Activated CD4-positive, alpha-beta memory T cell treated with anti-CD3 and anti-CD28 coated beads, Interleukin-2, amount 10 ng/mL, durations not matched to agents 7 days and 5 days (primary cell): ENCODE measurements around the gene SIRPA. TPM values are rescaled to one million over a fixed set of nuclear protein-coding genes. Genes with fewer than 3 reads are reported as not detected.

Experiments
- CTCF ChIA-PET: fragments of 350-600 bp; sonication (Branson Sonifier 250); formaldehyde crosslinking; loops from one replicate; lab custom pipeline; 2021; ENCODE audit warnings: antibody characterized with exemption, inconsistent platforms; lab: Charles Lee
- POLR2A ChIA-PET: fragments of 350-600 bp; sonication (Branson Sonifier 250); formaldehyde crosslinking; loops from one replicate; lab custom pipeline; 2021; ENCODE audit warnings: antibody characterized with exemption; lab: Charles Lee
- DNase-seq: peaks from one replicate; pipeline ENCODE4 v3.0.0-alpha.2; 2020
- H3K27ac Mint-ChIP-seq: one replicate; pipeline ENCODE4 v1.8.0; 2021; ENCODE audit warnings: mild to moderate bottlenecking, mixed read lengths
- H3K27me3 Mint-ChIP-seq: one replicate; pipeline ENCODE4 v1.8.0; 2021; ENCODE audit warnings: mixed read lengths
- H3K36me3 Mint-ChIP-seq: one replicate; pipeline ENCODE4 v1.8.0; 2021; ENCODE audit warnings: low read depth, mixed read lengths
- H3K4me1 Mint-ChIP-seq: one replicate; pipeline ENCODE4 v1.8.0; 2021; ENCODE audit warnings: mixed read lengths
- H3K4me3 Mint-ChIP-seq: one replicate; pipeline ENCODE4 v1.8.0; 2021; ENCODE audit warnings: mild to moderate bottlenecking, mixed read lengths
- H3K9me3 Mint-ChIP-seq: one replicate; pipeline ENCODE4 v1.8.0; 2021; ENCODE audit warnings: mixed read lengths
- total RNA-seq, 2 experiments: library from RNA; stranded (reverse); gene quantifications; one replicate each; pipeline ENCODE4 v1.2.3, GENCODE V29; 2021

SIRPA gene
- total RNA-seq, 2 experiments from 2014 or later: not detected

- ChIA-PET CTCF (no interaction called here), POLR2A (no interaction called here)
- no peaks in the 10 kb centered on the region for H3K9me3 Mint-ChIP-seq
Observed at GRCh38 chr20:1860446-1860845, 34.8 kb upstream of the SIRPA start.

GRCh38 chr20:1861347-1861976 lies 33.7 kb upstream of the SIRPA start:
- Mint-ChIP-seq H3K36me3 (no peaks in the 10 kb centered on the region), H3K27ac (no peak overlapping the region), H3K9me3 (no peaks in the 10 kb centered on the region), H3K4me3 (no peak overlapping the region), H3K4me1 (no peaks in the 10 kb centered on the region), H3K27me3 (peaks cover 24% of the 10 kb centered on the region)
- no peak for DNase-seq
- POLR2A ChIA-PET: no interaction called here
- CTCF ChIA-PET: no interaction called here

More at GRCh38 chr20:1860446-1860845, 34.8 kb upstream of the SIRPA start:
- Mint-ChIP-seq H3K36me3 (no peaks in the 10 kb centered on the region), H3K4me1 (no peaks in the 10 kb centered on the region), H3K27ac (no peak overlapping the region), H3K27me3 (peaks cover 16% of the 10 kb centered on the region), H3K4me3 (no peak overlapping the region)
- no peak for DNase-seq

GRCh38 chr20:1861996-1862662 lies 33.1 kb upstream of the SIRPA start:
- Mint-ChIP-seq H3K4me3 (no peak overlapping the region), H3K27ac (no peak overlapping the region), H3K27me3 (peaks cover 24% of the 10 kb centered on the region), H3K9me3 (no peaks in the 10 kb centered on the region), H3K36me3 (no peaks in the 10 kb centered on the region), H3K4me1 (no peaks in the 10 kb centered on the region)
- ChIA-PET CTCF (no interaction called here), POLR2A (no interaction called here)
- DNase-seq: no peak

- no peak overlapping the region for H3K27ac Mint-ChIP-seq
- H3K27me3 Mint-ChIP-seq: peaks cover 24% of the 10 kb centered on the region
- H3K4me1 Mint-ChIP-seq: no peaks in the 10 kb centered on the region
- no peak overlapping the region for H3K4me3 Mint-ChIP-seq
- ChIA-PET CTCF (no interaction called here), POLR2A (no interaction called here)
- no peaks in the 10 kb centered on the region for H3K36me3 Mint-ChIP-seq
- H3K9me3 Mint-ChIP-seq: no peaks in the 10 kb centered on the region
- no peak for DNase-seq
Observed at GRCh38 chr20:1862663-1863053, 32.5 kb upstream of the SIRPA start.

- POLR2A ChIA-PET: no interaction called here
- H3K27me3 Mint-ChIP-seq: peaks cover 23% of the 10 kb centered on the region
- H3K36me3 Mint-ChIP-seq: no peaks in the 10 kb centered on the region
- CTCF ChIA-PET: interaction anchor here (0.6 kb wide), 1 partner anchor 12 kb away, joined by 3 read pairs; no protein-coding TSS in a partner anchor
- H3K9me3 Mint-ChIP-seq: no peaks in the 10 kb centered on the region
- H3K4me1 Mint-ChIP-seq: no peaks in the 10 kb centered on the region
- no peak overlapping the region for H3K27ac Mint-ChIP-seq
- DNase-seq: no peak
- no peak overlapping the region for H3K4me3 Mint-ChIP-seq
Observed at GRCh38 chr20:1863296-1863695, 31.9 kb upstream of the SIRPA start.

GRCh38 chr20:1866834-1867233 lies 28.4 kb upstream of the SIRPA start:
- H3K9me3 Mint-ChIP-seq: no peaks in the 10 kb centered on the region

GRCh38 chr20:1867495-1868260 lies 27.5 kb upstream of the SIRPA start:
- H3K36me3 Mint-ChIP-seq: no peaks in the 10 kb centered on the region
- ChIA-PET POLR2A (no interaction called here), CTCF (no interaction called here)
- no peaks in the 10 kb centered on the region for H3K9me3 Mint-ChIP-seq
- no peak overlapping the region for H3K27ac Mint-ChIP-seq
- H3K27me3 Mint-ChIP-seq: peaks cover 22% of the 10 kb centered on the region
- H3K4me1 Mint-ChIP-seq: no peaks in the 10 kb centered on the region
- DNase-seq: no peak
- no peak overlapping the region for H3K4me3 Mint-ChIP-seq

More at GRCh38 chr20:1866834-1867233, 28.4 kb upstream of the SIRPA start:
- ChIA-PET POLR2A (no interaction called here), CTCF (no interaction called here)
- H3K4me3 Mint-ChIP-seq: no peak overlapping the region
- no peaks in the 10 kb centered on the region for H3K36me3 Mint-ChIP-seq
- H3K27me3 Mint-ChIP-seq: peaks cover 22% of the 10 kb centered on the region
- no peak for DNase-seq
- no peak overlapping the region for H3K27ac Mint-ChIP-seq
- no peaks in the 10 kb centered on the region for H3K4me1 Mint-ChIP-seq

- no peaks in the 10 kb centered on the region for H3K36me3 Mint-ChIP-seq
- H3K4me3 Mint-ChIP-seq: no peak overlapping the region
- DNase-seq: no peak
- H3K9me3 Mint-ChIP-seq: no peaks in the 10 kb centered on the region
- ChIA-PET POLR2A (no interaction called here), CTCF (no interaction called here)
- no peaks in the 10 kb centered on the region for H3K4me1 Mint-ChIP-seq
- peaks cover 17% of the 10 kb centered on the region for H3K27me3 Mint-ChIP-seq
- H3K27ac Mint-ChIP-seq: no peak overlapping the region
Observed at GRCh38 chr20:1868856-1869255, 26.4 kb upstream of the SIRPA start.

- ChIA-PET POLR2A (no interaction called here), CTCF (no interaction called here)
- H3K9me3 Mint-ChIP-seq: no peaks in the 10 kb centered on the region
- no peak for DNase-seq
- H3K4me1 Mint-ChIP-seq: no peaks in the 10 kb centered on the region
- H3K36me3 Mint-ChIP-seq: no peaks in the 10 kb centered on the region
- peaks cover 12% of the 10 kb centered on the region for H3K27me3 Mint-ChIP-seq
- H3K27ac Mint-ChIP-seq: no peak overlapping the region
- no peak overlapping the region for H3K4me3 Mint-ChIP-seq
Observed at GRCh38 chr20:1870323-1870722, 24.9 kb upstream of the SIRPA start.

- Mint-ChIP-seq H3K27me3 (peaks cover 7% of the 10 kb centered on the region), H3K36me3 (no peaks in the 10 kb centered on the region), H3K4me1 (no peaks in the 10 kb centered on the region), H3K4me3 (no peak overlapping the region), H3K27ac (no peak overlapping the region), H3K9me3 (no peaks in the 10 kb centered on the region)
- POLR2A ChIA-PET: no interaction called here
- no peak for DNase-seq
- CTCF ChIA-PET: no interaction called here
Observed at GRCh38 chr20:1870792-1871550, 24.2 kb upstream of the SIRPA start.

GRCh38 chr20:1871807-1872458 lies 23.3 kb upstream of the SIRPA start:
- Mint-ChIP-seq H3K4me3 (no peak overlapping the region), H3K36me3 (no peaks in the 10 kb centered on the region), H3K27ac (no peak overlapping the region), H3K9me3 (no peaks in the 10 kb centered on the region), H3K4me1 (no peaks in the 10 kb centered on the region), H3K27me3 (peaks cover 4% of the 10 kb centered on the region)
- no peak for DNase-seq
- POLR2A ChIA-PET: no interaction called here
- CTCF ChIA-PET: no interaction called here

- Mint-ChIP-seq H3K36me3 (no peaks in the 10 kb centered on the region), H3K9me3 (no peaks in the 10 kb centered on the region), H3K4me1 (no peaks in the 10 kb centered on the region), H3K27me3 (peaks cover 4% of the 10 kb centered on the region), H3K27ac (no peak overlapping the region), H3K4me3 (no peak overlapping the region)
- CTCF ChIA-PET: no interaction called here
- no peak for DNase-seq
- POLR2A ChIA-PET: no interaction called here
Observed at GRCh38 chr20:1872459-1873097, 22.6 kb upstream of the SIRPA start.
